IPS-20b (cell line): ENCODE results near the gene HYCC1.

ENCODE experiments used
- H3K27ac ChIP-seq: one replicate; pipeline ENCODE4 v1.5.1; 2013; ENCODE audit warnings: low read length
- H3K27me3 ChIP-seq: 2 replicates; pipeline ENCODE4 v1.6.1; 2013; ENCODE audit warnings: mild to moderate bottlenecking, low read length, inconsistent platforms; ENCODE audit not compliant: insufficient read depth
- H3K36me3 ChIP-seq: 2 replicates; pipeline ENCODE4 v1.6.1; 2013; ENCODE audit warnings: low read depth, mild to moderate bottlenecking, inconsistent platforms, low read length, moderate library complexity; ENCODE audit not compliant: insufficient read depth
- H3K4me1 ChIP-seq: 2 replicates; pipeline ENCODE4 v1.6.1; 2013; ENCODE audit warnings: mild to moderate bottlenecking, control low read depth, inconsistent platforms, low read length, moderate library complexity; ENCODE audit not compliant: insufficient read depth
- H3K4me3 ChIP-seq: 2 replicates; pipeline ENCODE4 v1.5.1; 2013; ENCODE audit warnings: mild to moderate bottlenecking, low read length, inconsistent platforms
- H3K9ac ChIP-seq: 2 replicates; pipeline ENCODE4 v1.6.1; 2013; ENCODE audit warnings: low read depth, mild to moderate bottlenecking, inconsistent platforms, low read length, moderate library complexity
- H3K9me3 ChIP-seq: 2 replicates; pipeline ENCODE4 v1.6.1; 2013; ENCODE audit warnings: mild to moderate bottlenecking, low read depth, low read length, inconsistent platforms; ENCODE audit not compliant: insufficient read depth

The HYCC1 gene

DNA sequence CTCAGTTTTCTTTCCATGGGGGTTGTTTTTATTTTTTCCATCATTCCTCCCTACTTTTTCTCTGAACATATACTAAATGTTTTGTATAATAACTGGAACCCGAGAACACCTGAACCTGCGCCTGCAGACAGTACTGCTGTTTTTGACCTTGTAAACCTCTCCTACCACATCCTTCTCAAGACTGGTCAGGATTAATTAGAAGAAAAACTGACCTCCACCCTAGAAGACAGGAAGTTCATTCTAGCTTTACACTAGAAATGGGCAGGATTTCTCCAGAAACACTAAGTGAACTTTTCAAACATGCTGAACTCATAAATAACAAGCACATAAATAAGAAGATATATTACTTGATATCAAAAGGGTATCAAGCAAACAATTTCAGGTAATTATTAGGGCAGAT, 751 bp upstream of the HYCC1 start:
- no peak overlapping the region for H3K9ac ChIP-seq
- no peak overlapping the region for H3K4me3 ChIP-seq
- H3K27me3 ChIP-seq: no peaks in the 10 kb centered on the region
- no peaks in the 10 kb centered on the region for H3K36me3 ChIP-seq
- no peaks in the 10 kb centered on the region for H3K9me3 ChIP-seq
- H3K27ac ChIP-seq: no peak overlapping the region
- peaks cover 28% of the 10 kb centered on the region for H3K4me1 ChIP-seq

DNA sequence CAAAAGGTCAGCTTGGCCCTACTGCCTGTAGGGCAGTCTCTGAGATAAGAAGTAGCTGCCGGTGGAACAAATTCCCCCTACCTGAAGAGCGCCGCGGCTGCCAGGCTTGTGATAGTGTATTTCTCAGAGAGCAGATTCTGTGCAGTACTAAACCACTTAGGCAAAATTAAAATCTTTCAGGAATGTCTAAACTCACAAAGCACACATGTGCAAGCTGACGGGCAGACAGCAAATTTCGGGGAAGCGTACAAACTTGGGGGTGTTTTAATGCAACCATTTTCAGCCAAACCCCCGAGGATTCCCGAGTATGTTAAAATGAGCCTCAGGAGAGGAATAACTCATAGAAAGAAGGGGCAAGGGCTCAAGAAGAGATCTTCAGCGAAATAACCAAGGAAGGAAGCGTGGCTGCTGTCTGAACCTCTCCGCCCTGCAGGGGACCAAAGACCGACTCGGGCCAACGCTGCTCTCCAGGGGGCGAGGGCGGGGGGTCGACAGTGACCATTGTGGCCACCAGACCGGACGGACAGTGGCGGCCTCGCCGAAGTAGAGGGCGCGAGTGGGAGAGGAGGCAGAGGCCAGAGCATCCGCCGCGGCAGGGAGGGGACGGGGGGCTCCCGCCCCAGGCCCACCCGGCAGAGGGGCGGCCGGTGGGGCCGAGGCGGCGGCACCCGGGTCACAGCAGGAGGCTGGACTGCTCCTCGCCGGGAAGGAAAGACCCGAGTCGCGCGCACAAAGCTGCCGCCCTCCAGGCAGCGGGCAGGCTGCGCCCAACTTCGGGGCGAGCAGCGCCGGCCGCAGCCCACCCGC, 819 bp downstream of the HYCC1 start:
- Histone ChIP-seq H3K9me3 (no peaks in the 10 kb centered on the region), H3K9ac (peak overlapping the region; percentile 85), H3K27me3 (no peaks in the 10 kb centered on the region), H3K36me3 (no peaks in the 10 kb centered on the region), H3K4me1 (peaks cover 28% of the 10 kb centered on the region), H3K4me3 (peak overlapping the region; percentile 96), H3K27ac (no peak overlapping the region)

DNA sequence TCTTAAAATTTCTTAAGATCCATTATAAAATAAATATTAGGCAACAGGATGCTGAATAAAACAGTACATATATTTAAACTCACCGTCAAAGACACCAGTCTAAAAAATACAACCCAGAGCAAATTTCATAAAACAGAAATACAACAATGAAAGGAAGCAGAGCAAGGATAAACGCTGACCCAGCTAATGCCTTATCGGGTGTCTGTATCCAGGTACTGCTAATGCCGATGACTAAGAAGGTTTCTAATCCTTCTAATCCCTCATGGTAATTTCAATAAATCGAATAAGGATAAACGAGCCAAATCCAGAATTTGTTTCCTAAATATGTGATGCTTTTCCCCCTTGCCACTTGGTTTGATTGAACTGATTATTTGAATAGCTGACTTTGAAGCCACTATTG, 1.7 kb downstream of the HYCC1 start:
- Histone ChIP-seq H3K36me3 (no peaks in the 10 kb centered on the region), H3K27me3 (no peaks in the 10 kb centered on the region), H3K27ac (no peak overlapping the region), H3K4me3 (peak overlapping the region; percentile 96), H3K9ac (peak overlapping the region; percentile 85; the same call in 1 of the 2 replicates), H3K4me1 (peaks cover 28% of the 10 kb centered on the region), H3K9me3 (no peaks in the 10 kb centered on the region)

DNA sequence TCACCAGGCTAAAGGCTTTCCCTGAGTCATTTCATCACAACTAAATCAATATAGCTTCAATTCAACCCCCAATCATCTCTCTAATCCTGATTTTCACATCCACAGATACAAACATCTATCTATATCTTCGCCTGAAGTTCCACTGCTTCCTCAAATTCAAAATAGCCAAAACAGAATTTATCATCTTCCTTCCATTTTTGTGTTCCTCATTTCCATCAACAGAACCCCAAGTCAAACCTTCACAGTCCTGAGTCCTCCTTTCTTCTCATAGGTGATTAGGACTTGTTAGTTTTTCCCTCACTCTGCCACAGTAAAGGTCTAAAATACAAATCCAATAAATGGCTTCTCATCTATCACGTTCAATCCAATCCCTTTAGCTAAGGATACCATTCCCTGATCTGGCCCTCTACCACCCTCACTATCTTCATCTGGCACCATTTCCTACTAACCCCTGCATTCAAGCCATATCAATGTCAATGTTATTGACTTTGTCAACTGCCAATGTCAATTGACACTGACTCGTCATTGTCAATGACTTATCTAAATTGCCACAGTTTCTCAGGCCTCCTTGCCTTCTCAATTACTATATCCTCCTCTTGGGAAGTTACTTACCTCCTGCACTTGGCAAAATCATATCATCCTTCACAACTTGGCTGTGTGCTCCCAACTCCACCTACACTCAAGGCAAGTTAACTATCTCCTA, 2.6 kb downstream of the HYCC1 start:
- Histone ChIP-seq H3K9me3 (no peaks in the 10 kb centered on the region), H3K27ac (no peak overlapping the region), H3K27me3 (no peaks in the 10 kb centered on the region), H3K4me1 (peaks cover 28% of the 10 kb centered on the region), H3K9ac (no peak overlapping the region), H3K36me3 (no peaks in the 10 kb centered on the region), H3K4me3 (peak overlapping the region; percentile 96)

DNA sequence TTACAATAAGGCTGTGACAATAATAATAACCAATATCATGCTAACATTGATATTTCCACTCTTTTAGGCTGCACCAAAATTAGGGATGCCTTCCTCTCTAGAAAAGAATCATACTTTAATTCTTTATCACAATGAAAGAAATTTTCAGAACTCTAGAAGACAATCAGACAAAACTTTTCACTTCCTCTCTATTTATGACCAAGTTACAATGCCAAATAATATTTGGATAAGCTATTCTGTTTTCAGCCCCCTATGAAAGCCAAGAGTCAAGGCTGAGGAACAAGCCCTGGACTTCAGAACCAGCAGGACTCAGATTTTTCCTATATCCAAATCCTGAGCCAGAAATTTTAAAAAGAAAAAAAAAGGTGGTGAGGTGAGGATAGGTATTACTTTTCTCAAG, 4.6 kb downstream of the HYCC1 start:
- Histone ChIP-seq H3K4me1 (peaks cover 28% of the 10 kb centered on the region), H3K4me3 (no peak overlapping the region), H3K9ac (0 out of 2 replicates have a peak overlapping the region, but pooled peaks have one; percentile 6)

DNA sequence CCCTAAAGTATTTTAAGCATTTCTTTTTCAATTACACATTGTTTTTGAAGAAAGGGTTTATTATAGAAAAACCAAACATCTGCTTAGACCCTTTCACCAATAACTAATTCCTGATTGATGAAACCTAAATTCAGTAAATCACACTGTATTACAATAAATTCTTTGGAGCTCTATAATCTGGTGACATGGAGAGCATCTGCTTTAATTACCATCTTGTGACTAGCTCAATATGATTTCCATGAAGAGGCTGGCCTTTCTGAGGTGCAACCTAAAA, 9.7 kb downstream of the HYCC1 start:
- Histone ChIP-seq H3K4me3 (no peak overlapping the region), H3K9me3 (no peaks in the 10 kb centered on the region), H3K27ac (no peak overlapping the region), H3K4me1 (peaks cover 33% of the 10 kb centered on the region), H3K9ac (no peak overlapping the region), H3K27me3 (no peaks in the 10 kb centered on the region), H3K36me3 (no peaks in the 10 kb centered on the region)

More for the DNA sequence above, 4.6 kb downstream of the HYCC1 start:
- Histone ChIP-seq H3K9me3 (no peaks in the 10 kb centered on the region), H3K27me3 (no peaks in the 10 kb centered on the region), H3K36me3 (no peaks in the 10 kb centered on the region), H3K27ac (no peak overlapping the region)

DNA sequence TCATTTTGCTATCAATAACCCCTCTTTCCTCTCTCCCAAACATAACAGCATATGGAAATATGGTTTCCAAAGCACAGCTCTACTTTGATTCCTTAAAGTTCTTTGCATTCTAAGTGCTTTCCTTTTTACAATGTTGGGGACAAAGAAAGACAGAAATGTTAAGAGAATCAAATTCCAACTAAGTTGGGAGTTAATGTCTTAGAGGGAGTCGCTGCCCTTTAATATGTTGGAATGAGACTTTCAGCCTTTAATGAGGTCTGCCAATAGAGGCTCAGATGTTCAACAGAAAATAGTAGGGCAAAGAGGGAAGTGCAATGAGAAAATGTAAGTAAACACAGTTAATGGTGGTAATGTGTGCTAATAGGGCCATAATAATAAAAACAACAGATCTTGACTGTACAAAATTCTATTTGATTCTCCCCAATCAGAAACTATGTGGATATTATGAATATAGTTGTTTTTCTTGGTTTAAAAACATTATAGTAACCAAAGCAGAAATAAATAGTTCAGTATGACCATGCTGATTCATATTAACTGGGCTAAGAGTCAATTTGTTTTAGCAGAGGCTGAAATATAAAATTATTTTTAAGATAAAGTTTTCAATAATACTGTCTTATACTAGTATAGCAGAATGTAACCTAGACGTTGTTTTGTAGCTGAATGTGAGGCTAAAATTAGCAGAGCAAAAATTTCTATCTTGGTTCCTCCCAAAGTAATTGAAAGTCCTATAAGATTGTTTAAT, 10.3 kb downstream of the HYCC1 start:
- H3K4me3 ChIP-seq: no peak overlapping the region
- H3K9ac ChIP-seq: no peak overlapping the region
- H3K36me3 ChIP-seq: no peaks in the 10 kb centered on the region
- H3K4me1 ChIP-seq: peaks cover 33% of the 10 kb centered on the region
- H3K9me3 ChIP-seq: no peaks in the 10 kb centered on the region
- H3K27me3 ChIP-seq: no peaks in the 10 kb centered on the region
- no peak overlapping the region for H3K27ac ChIP-seq

DNA sequence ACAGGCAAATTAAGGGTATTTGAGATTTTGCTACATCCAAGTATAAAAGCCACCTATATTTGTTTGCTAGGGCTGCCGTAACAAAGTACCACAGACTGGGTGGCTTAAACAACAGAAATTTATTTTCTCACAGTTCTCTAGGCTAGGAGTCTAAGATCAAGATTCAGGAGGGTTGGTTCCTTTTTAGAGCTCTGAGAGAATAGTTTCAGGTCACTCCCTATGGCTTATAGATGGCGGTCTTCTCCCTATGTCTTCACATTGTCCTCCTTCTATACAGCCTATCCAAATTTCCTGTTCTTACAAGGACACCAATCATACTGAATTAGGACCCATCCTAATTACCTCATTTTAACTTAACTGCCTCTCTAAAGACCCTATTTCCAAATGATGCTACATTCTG, 11.2 kb downstream of the HYCC1 start:
- no peaks in the 10 kb centered on the region for H3K9me3 ChIP-seq
- H3K36me3 ChIP-seq: no peaks in the 10 kb centered on the region; the same call in 1 of the 2 replicates
- no peak overlapping the region for H3K27ac ChIP-seq
- H3K4me3 ChIP-seq: no peak overlapping the region
- no peaks in the 10 kb centered on the region for H3K27me3 ChIP-seq
- peaks cover 33% of the 10 kb centered on the region for H3K4me1 ChIP-seq
- H3K9ac ChIP-seq: no peak overlapping the region

DNA sequence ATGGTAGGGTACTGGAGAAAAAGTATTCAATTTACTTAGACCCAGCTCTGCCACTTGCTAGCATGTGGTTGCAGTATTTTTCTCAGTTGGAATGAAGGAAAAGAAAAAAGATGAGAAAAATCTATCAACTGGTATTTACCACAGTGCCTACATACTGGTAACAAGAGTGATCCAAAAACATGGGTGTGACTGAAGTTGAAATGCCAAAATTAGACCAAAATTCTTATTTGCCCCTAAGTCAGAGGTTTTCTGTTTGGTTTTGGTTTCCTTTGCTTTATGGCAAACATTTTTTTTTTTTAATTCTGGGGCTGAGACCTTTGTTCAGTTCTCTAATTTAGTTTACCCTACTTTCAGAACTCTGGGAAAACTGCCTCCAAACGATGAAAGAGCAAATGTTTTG, 12.3 kb downstream of the HYCC1 start:
- Histone ChIP-seq H3K4me1 (peaks cover 33% of the 10 kb centered on the region), H3K9me3 (no peaks in the 10 kb centered on the region), H3K27ac (no peak overlapping the region), H3K36me3 (no peaks in the 10 kb centered on the region; the same call in 1 of the 2 replicates), H3K9ac (no peak overlapping the region), H3K4me3 (no peak overlapping the region), H3K27me3 (no peaks in the 10 kb centered on the region)

DNA sequence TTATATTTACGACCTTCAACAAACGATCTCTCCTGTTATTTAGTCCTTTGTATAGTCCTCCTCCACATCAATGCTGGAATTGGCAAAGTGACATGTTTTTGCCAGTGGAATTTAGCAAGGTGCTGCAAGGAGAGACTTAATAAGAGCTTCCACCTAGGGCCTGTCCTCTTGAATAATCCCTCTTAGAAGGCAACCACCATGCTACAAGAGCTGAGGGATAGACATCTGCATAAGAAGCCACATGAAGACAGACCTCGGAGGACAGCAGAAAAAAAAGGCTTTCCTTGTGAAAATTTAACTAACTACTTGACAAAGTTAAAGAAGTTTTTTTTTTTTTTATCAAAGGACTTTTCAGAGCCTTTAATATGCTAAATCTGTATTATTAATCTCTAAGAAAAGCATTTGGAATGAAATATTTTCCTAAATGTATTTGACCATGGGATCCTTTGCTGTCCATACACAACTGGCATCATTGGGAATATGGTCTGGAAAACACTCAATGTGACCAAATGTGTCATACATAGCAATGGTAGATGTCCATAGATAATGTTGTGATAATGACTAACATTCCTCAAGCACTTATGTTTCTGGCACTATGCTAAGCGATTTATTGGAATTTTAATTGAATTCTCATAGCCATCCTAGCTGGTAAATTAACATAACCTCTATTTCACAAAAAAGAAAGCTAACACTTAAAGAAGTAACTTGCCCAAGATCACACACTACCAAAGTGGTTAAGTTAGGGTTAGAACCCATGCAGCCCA, 13.2 kb downstream of the HYCC1 start:
- H3K27ac ChIP-seq: no peak overlapping the region
- H3K27me3 ChIP-seq: no peaks in the 10 kb centered on the region
- no peak overlapping the region for H3K4me3 ChIP-seq
- peaks cover 33% of the 10 kb centered on the region for H3K4me1 ChIP-seq
- H3K36me3 ChIP-seq: no peaks in the 10 kb centered on the region; the same call in 1 of the 2 replicates
- H3K9ac ChIP-seq: no peak overlapping the region
- no peaks in the 10 kb centered on the region for H3K9me3 ChIP-seq

DNA sequence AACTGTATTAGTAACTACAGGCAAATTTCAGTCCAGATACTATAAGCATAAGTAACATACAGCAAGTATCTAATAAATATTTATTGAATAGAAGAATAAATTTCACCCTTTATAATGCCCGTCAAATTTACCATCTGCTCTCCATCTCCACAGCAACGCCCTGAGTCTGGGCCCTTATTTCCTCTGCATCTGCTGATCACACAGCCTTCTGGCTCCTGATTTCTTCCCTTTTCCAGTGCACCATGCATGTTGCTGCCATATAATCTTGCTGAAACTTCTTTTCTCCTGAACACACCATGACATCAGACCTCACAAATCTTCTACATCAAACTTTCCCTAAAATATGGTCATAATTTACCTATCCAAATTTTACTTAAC, 15.4 kb downstream of the HYCC1 start:
- no peaks in the 10 kb centered on the region for H3K27me3 ChIP-seq
- H3K9ac ChIP-seq: no peak overlapping the region
- peaks cover 29% of the 10 kb centered on the region for H3K4me1 ChIP-seq
- no peaks in the 10 kb centered on the region for H3K9me3 ChIP-seq
- no peaks in the 10 kb centered on the region; the same call in 1 of the 2 replicates for H3K36me3 ChIP-seq
- no peak overlapping the region for H3K4me3 ChIP-seq
- no peak overlapping the region for H3K27ac ChIP-seq
